CD4-positive, alpha-beta T cell treated with Interferon alpha-2 for 1 hour (primary cell): ENCODE data around the gene SLC16A6.
A peak's percentile ranks its signal among the peaks of the same experiment; 100 is the strongest.
"Not testable (repeated sequence)": the region's sequence is repeated elsewhere in the genome, so short reads cannot be mapped to it uniquely, and the experiment has no call there.

Experiments
- DNase-seq, 2 donors: peaks; one replicate each; pipeline ENCODE4 v3.0.0-alpha.2; 2020 to 2022

SLC16A6 gene

DNA sequence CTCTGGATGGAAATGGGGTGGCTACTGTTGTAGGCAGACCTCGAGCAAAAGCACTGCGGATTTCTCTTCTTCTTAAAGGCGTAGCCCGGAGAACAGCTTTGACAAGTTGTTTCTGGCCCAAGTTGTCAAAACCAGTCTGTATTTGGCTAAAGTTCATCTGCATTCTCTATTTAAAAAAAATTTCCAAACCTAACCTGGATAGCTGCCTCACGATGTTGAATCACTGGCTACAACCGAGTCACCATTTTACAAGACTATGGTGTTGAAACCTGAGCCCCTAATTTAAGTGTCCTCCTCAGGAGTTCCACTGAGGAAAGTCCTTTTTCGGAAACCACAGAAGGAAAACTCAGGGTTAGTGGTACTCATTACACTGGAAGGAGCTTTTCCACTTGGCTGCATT, 1.5 kb downstream of the SLC16A6 start:
- DNase-seq, result no peak

DNA sequence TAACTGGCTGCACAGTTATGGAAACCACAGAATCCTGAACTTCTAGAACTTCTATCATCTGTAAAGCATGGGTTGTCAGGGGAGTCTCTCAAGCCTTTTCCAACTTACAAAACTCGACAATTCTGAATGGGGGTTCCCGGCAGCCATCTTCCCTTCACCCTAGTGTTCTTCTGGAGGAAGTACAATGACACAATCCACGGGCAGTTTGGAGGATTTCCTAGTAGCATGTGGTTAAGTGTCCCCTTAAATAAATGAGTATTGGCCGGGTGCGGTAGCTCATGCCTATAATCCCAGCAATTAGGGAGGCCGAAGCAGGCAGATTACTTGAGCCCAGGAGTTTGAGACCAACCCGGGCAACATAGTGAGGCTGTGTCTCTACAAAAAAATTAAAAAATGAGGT, 2.1 kb downstream of the SLC16A6 start:
- peak; percentile 49 to 50 for DNase-seq

DNA sequence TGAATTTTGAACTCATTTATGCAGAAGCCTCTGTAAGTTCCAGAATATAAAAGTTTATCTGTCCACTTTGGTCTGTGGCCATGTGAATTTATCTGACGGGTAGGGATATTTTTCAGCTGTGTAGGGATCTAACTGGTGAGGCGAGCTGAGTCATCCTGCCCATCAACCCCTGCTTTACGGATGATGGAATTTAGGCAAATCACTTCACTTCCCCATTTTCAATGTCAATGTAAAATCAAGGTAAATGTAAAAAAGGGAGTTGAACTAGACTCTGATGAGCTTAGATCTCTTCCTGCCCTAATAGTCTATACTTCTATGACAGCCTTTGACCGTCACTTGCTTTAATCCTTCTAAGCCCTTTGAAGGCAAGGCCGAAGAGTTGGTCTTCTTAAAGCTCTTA, 2.6 kb downstream of the SLC16A6 start:
- peak in 1 of 2 donors; percentile 48 for DNase-seq

DNA sequence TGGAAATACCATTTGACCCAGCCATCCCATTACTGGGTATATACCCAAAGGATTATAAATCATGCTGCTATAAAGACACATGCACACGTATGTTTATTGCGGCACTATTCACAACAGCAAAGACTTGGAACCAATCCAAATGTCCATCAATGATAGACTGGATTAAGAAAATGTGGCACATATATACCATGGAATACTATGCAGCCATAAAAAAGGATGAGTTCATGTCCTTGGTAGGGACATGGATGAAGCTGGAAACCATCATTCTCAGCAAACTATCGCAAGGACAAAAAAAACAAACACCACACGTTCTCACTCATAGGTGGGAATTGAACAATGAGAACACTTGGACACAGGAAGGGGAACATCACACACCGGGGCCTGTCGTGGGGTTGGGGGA, 9.0 kb downstream of the SLC16A6 start:
- DNase-seq, result not testable (repeated sequence)

DNA sequence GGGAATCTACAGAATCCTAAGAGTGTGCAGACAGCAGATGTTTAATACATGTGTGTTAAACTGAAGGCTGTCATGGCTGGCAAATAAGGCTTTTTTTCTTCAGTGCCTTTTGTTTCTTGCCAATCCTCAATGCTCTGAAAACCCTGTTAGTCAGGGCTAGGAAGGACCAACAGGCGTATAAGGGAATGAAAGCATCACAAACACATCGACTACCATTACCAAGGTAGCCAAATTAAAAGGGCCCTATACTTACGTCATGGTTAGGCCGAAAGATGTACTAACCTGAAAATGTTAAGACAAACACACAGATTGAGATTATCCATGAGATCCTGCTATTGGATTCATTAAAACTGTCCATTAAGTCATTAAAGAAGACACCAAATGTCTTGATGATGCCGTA, 13.1 kb downstream of the SLC16A6 start:
- no peak for DNase-seq

DNA sequence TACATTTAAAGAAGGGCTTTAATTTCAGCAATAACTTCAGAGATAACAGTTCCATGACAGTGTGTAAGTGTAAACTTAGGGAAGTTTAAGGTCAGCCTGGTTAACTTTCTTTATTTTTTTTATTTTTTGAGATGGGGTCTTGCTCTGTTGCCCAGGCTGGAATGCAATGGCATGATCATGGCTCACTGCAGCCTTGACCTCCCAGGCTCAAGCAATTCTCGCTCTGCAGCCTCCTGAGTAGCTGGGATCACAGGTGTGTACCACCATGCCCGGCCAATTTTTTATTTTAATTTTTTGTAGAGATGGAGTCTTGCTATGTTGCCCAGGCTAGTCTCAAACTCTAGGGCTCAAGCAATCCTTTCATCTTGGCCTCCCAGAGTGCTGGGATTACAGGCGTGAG, 14.6 kb downstream of the SLC16A6 start:
- DNase-seq, result not testable (repeated sequence)

DNA sequence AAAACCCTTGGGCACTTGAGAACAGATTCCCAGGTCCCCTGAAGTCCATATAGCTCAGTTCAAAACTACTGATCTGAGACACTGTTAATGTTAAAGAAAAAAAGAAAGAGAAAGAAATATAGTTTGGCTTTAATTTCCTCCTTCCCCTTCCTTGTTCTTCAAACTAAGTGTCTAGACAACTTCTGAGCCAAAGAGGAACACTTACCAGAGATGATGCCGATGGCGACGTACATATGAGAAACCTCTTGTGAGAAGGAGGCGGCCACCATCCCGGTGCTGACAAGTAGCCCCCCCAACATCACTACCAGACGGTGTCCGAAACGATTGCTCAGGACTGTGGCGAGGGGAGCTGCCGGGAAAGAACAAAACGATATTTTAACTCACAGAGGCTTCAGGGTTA, 17.2 kb downstream of the SLC16A6 start:
- DNase-seq, result no peak

DNA sequence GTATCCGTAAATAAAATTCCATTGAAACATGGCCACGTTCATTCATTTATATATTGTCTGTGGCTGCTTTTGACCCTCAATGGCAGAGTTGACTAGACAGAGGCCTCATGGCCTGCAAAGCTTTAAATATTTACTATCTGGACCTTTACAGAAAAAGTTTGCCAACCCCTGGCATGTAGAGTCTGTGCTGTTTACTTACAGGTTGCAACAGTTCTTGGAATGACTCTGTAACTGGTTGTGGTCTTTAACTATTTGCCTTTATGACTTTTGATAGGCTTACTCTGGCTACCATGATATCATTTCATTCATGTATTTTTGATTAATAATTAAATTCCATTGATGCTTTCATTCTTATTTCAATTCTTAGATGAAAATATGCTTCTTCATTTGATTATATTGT, 25.1 kb downstream of the SLC16A6 start:
- not testable (repeated sequence) for DNase-seq

DNA sequence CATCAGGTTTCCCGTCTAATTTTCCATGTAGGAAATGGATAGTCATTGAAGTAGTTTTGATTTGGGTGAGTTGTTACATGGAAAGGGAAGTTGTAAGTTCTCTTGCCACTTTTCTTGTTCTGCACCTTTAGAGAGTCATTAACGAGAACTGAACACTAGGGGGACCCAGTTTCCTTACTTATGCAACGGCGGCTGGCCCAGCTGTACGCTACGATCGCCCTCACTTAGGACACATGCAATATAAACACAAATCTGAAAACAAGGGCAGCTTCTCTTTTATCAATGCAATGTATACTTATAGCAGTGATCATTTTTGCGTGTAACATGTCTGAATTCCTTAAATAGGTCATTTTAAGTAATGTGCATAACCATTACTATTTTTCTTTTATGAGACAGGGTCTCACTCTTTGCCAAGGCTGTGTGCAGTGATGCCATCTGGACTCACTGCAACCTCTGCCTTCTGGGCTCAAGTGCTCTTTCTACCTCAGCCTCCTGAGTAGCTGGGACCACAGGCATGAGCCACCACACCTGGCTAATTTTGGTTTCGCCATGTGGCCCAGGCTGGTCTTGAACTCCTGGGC, 27.7 kb downstream of the SLC16A6 start:
- peak in 1 of 2 donors; percentile 84 for DNase-seq

DNA sequence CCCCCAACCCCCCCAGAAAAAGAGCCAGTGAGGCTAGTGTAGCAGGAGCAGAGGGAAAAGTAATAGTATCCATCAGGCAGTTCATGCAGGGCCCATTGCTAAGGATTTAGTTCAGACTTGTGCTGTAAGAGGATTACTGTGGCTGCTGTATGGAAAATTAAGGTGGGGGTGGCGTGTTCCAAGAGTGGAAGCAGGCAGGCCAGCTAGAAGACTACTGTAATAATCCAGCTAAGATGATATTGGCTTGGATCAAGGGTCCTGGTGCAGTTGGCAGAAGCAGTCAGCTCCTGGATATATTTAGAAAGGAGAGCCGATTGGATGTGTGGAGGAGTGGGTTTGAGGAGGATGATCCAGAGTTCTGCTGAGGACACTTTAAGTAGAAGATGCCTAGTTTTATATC, 28.5 kb downstream of the SLC16A6 start:
- DNase-seq, result not testable (repeated sequence)

DNA sequence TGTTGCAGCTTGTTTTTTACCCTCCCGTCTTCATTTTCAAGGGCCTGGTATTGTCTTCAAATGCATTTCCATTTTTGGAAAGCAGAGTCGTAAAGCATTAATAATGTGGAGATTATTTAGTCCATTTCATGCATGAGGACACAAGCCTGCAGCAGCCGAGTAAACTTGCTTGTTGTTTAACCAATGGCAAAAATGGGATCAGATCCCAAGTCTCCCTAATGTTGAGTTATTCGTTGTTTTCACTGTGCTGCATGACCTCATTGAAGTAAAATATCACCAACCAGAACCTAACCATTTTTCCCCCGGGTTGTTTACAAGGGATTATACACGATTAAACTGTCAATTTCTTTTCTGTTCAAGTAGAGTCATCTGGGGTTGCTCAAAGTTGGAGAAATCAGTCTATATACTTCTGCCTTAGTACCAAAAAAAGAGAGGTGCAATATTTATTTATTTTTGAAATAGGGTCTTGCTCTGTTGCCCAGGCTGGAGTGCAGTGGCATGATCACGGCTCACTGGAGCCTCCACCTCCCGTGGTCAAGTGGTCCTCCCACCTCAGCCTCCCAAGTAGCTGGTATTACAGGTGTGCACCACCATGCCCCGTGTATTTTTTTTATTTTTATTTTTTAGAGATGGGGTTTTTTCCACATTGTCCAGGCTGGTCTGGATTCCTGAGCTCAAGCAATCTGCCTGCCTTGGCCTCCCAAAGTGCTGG, 30.7 kb downstream of the SLC16A6 start:
- DNase-seq, result no peak

DNA sequence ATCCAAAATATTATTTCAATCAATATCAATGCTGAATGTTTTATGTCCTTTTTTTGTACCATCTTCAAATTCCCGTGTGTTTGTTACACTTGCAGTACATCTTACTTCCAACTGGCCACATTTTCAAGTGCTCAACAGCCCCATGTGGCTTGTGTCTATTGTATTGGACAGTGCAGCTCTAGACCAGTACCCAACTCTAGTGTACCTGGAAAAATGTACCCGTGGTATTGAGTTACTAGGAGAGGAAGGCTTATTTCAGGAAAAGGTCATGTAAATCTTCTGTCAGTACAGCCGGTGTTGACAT, 31.3 kb downstream of the SLC16A6 start:
- DNase-seq, result not testable (repeated sequence)

DNA sequence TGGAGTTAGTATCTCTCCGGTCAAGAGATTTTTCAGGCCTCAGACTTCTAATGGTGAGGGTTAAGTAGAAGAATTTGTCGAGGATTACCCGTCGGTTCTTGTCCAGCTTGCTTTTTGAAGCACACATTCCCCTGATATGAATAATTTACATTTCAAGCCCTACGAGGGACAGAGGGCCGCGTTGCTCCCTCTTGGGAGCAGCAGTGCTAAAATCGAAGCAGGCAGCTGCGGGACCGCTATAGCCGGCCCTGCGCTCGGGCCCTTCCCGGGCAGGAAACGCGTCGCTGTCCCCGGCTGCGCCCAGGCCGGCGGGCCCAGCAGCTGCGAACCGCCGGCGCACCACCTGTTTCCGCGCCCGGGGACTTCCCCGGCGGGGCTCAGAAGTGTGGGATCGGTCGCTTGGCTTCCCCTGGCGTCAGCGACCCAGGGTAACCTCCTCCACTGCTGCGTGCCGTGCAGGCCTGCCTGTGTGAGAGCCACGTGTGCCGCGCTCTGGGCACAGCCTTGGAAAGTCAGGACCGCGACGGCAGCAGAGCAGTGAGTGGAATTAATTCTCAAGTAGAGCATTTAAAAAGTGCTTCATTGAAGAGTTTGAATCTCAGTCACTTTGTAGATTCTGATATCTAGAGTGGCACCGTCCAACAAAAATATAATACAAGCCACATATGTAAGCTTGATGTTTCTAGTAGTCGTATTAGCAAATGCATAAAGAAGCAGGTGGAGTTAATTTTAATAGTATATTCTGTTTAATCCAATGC, 31.9 kb downstream of the SLC16A6 start:
- peak; percentile 83 to 92 for DNase-seq

DNA sequence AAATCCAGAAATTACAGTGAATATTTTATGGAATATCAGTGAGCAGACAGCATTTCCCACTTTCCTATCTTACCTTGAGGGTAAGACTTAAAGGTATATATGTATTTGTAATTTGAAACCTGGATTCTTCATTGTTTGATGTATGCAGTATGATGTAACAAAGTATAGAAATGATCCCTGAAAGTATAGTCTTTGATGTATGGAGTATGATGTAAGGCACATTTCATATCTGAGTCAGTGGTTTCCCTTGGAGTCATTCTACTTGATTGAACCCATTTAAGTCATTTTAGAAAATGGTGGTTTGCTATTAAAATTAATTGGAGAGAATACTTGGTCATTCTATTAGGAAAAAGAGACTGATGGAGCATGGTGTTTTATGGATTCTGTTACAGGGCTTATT, 33.0 kb downstream of the SLC16A6 start:
- no peak for DNase-seq

DNA sequence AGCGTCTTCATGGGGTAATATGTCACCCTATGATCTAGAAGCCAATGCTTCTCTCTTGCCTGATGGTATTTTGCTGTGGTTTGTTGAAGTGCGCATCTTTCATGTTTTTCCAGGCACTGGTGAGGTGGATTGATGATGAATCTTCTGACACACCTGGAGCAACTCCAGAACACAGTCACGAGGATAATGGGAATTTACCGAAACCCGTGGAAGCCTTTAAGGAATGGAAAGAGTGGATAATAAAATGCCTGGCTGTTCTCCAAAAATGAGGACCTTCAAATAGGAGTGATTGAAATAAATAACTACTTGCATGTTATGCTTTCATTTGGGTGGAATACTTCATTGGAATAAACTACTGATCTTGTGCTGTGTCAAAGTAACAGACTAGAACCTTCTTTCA, 34.2 kb downstream of the SLC16A6 start:
- DNase-seq, result not testable (repeated sequence)

DNA sequence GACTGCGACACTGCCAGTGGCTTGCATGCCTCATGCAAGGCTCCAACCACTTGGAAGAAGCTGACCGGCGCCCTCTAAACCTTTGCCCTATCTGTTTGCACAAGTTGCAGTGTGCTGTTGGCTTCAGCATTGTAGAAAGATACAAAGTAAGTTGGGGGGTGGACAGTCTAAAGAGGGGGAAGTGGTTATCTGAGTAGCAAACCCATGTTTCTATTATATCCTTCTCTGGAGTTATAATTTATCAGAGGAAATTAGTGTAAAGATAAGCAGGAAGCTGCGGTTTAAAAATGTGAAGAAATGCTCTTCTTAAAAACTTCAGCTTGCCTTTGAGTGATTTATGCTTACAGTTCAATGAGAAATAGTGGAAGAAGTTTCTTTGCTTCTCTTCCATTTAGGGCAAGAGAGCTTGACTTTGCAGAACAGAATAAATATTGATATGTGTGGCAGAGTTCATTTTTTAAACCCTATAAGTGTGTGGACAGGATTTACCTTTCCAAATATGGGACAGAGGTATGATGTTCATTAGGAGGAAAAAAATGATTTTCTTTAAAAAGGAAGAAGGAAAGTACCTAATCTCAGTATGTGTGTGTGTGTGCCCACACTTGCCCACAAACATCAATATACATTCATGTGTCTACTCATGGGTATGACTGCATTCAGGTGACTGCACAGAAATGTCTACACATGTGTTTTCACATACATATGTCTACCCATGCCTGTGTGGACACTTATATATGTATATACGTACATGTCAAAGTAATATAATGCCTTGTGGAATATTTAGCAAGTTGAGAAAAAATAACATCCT, 35.0 kb downstream of the SLC16A6 start:
- DNase-seq, result peak; percentile 34 to 64

DNA sequence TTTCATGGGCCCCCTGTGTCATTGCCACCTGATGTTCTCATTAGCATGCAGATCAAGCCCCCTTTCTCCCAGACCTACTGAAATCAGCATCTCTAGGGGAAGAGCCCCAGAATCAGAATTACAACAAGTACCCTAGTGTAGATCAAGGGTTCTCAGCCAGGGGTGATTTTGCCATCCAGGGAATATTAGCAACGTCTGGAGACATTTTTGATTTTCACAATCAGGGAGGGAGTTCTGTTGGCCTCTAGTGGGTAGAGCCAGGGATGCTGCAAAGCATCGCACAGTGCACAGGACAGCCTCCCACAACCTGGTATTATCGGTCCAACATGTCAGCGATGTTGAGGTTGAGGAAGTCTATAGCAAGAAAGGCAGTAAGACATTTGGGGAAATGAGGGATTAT, 35.8 kb downstream of the SLC16A6 start:
- DNase-seq, result no peak

DNA sequence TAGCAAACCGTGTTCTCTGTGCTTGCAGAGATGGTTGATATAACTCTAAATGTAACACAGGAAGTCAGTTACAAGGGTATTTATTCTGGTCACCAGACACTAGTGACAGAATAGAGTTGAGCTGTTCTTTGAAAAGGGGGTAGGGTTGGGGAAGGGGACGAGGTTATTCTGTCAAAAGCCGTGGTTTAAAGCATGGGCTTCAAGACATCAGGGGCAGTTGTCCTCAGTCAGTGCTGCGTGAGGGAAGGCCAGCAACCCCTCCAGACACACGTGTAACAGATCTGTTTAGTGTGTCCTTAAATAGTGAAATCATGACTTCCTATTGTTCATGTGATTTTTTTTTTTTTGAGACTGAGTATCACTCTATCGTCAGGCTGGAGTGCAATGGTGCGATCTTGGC, 37.5 kb downstream of the SLC16A6 start:
- DNase-seq, result peak; percentile 43 to 63

DNA sequence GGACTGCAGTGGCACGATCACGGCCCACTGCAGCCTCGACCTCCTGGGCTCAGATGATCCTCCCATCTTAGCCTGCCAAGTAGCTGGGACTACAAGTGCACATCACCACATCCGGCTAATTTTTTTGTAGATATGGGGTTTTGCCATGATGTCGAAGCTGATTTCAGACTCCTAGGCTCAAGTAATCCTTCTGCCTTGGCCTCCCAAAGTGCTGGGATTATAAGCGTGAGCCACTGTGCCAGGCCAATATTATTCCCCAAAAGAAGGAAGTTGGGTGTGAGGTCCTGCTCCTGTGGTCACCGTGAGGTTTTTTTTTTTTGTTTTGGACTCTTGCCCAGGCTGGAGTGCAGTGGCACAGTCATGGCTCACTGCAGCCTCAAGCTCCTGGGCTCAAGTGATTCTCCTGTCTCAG, 41.6 kb downstream of the SLC16A6 start:
- DNase-seq, result peak; percentile 13 to 71

DNA sequence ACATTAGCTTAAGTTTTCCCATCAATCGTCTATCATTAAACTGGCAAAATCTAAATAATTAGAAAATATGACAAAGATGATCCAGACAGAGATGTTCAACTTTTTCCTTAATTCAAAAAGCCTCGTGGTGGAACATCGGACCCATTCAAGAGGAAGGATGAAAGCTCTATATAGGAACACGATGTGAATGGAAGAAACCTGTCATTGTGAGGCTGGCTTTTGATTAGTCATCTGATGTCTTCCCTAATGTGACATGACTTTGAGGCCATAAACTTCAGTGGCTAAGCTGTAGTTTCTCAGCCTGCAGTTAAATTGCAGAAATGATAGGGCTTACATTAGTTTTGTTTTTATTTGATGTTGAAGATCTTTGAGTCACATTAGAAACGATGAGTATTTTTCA, 42.0 kb downstream of the SLC16A6 start:
- DNase-seq, result peak in 1 of 2 donors; percentile 52

DNA sequence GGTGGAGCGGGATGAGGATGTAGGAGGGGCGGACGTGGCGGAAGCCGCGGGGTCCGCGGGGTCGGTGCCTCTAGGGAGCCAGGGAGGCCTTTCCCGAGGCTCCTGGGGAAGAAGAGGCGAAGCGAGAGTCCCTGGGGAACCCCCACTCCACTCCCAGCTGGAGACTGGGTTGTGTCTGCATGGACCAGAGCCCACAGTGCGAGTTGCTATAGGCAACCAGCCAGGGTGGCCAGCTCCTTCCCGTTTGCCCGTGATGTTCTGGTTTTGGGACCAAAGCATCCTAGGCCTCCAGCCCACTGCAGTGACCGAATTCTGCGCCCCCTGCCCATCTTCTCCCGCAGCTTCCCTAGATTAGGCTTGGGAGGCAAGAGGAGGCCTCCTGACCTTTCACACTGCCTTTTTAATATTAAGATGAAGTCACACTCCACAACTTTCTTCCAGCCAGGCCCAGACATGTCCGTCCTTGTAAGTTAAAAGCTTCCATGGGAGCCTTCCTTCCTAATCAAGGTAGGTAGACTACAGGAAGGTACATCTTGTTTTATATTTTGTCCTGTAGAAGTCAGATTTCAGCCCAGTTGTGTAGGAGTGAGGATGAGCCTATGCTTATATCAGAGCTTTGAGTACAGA, 42.6 kb downstream of the SLC16A6 start:
- DNase-seq, result peak in 1 of 2 donors; percentile 69

DNA sequence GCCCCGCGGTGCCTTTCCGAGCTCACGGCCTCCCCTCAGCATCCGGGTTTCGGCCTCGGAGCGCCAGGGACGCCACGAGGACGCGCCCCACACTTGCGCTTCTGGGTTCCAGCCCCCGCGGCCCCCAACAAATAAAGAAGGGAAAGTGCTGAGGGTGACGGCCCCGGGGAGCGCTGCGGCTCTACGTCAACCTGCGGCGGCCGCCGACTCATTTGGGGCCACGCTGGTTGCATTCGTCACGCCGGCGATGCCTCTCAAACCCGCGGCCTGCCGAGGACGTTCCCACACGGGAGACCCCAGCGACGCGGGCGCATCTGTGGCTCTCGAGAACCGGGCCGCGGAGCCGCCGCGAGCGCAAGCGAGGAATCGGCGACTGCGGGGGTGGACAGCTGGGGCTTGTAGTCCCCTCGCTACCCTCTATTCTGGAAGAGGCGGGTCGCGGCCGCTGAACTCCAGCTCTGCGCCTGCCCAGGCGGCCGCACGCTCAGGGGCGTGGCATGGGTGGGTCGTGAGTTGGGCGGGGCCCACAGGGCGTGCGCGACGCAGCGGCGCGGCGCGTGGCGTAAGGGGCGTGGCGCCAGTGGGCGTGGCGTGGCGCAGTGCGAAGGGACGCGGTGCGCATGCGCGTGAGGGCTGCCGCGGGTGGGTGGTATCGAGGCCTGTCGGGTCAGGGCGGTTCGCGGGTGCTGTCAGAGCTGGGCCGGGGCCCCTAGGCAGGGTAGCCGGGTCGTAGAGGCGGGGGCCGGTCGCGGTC, 43.3 kb downstream of the SLC16A6 start, which contains the start of gene AMZ2:
AMZ2 (plus strand) TSS at position 599 of the 754 bp plus-strand sequence. CDS start 2,145 bp downstream, outside the sequence.
- DNase-seq, result peak; percentile 94 to 97
